ENCODE data around the gene DFFA. TPM values are rescaled to one million over a fixed set of nuclear protein-coding genes. Genes with fewer than 3 reads are reported as not detected.
"Not testable (repeated sequence)": the region's sequence is repeated elsewhere in the genome, so short reads cannot be mapped to it uniquely, and the experiment has no call there.

The DFFA gene
- total RNA-seq, 2 donors from 2014 or later = 14.8 to 16.4 TPM

- H3K27ac ChIP-seq = no peak overlapping the region
- H3K27me3 ChIP-seq (replicated peaks; ENCODE audit: insufficient read depth) = no peaks in the 10 kb centered on the region
- DNase-seq (ENCODE audit: low spot score) = no peak
- no peaks in the 10 kb centered on the region for H3K36me3 ChIP-seq
- TF ChIP-seq CTCF (IDR thresholded peaks at IDR 0.05) = no peak
- peak overlapping the region; percentile 88 for H3K4me3 ChIP-seq
- peak; percentile 71 for ATAC-seq (ENCODE audit: insufficient number of reproducible peaks, low FRiP score, low read depth)
- H3K9me3 ChIP-seq = no peaks in the 10 kb centered on the region
- peaks cover 4 to 14% of the 10 kb centered on the region in 2 donors for H3K4me1 ChIP-seq (ENCODE audit: control insufficient read depth in 1 of 2, low read depth in 2 of 2)
Measured at GRCh38 chr1:10429868-10430215, 42.5 kb downstream of the DFFA start.

GRCh38 chr1:10428984-10429383 lies 43.3 kb downstream of the DFFA start:
- Histone ChIP-seq H3K4me1 (ENCODE audit: control insufficient read depth in 1 of 2, low read depth in 2 of 2) (peaks cover 4 to 14% of the 10 kb centered on the region in 2 donors), H3K9me3 (no peaks in the 10 kb centered on the region), H3K27me3 (replicated peaks; ENCODE audit: insufficient read depth) (no peaks in the 10 kb centered on the region), H3K36me3 (no peaks in the 10 kb centered on the region), H3K27ac (no peak overlapping the region), H3K4me3 (no peak overlapping the region)
- no peak for TF ChIP-seq CTCF (IDR thresholded peaks at IDR 0.05)
- DNase-seq (ENCODE audit: low spot score) (no peak), ATAC-seq (ENCODE audit: insufficient number of reproducible peaks, low FRiP score, low read depth) (no peak)

- DNase-seq (ENCODE audit: low spot score) = not testable (repeated sequence)
Measured at GRCh38 chr1:10426535-10426848, 45.8 kb downstream of the DFFA start.

GRCh38 chr1:10425826-10426534 lies 46.3 kb downstream of the DFFA start:
- H3K9me3 ChIP-seq; H3K27me3 ChIP-seq (replicated peaks; ENCODE audit: insufficient read depth); H3K36me3 ChIP-seq; DNase-seq (ENCODE audit: low spot score); ATAC-seq (ENCODE audit: insufficient number of reproducible peaks, low FRiP score, low read depth); H3K4me3 ChIP-seq; H3K27ac ChIP-seq; H3K4me1 ChIP-seq (ENCODE audit: control insufficient read depth in 1 of 2, low read depth in 2 of 2): not testable (repeated sequence)

More at GRCh38 chr1:10426535-10426848, 45.8 kb downstream of the DFFA start:
- peaks cover 4 to 12% of the 10 kb centered on the region in 2 donors for H3K4me1 ChIP-seq (ENCODE audit: control insufficient read depth in 1 of 2, low read depth in 2 of 2)
- not testable (repeated sequence) for H3K27me3 ChIP-seq (replicated peaks; ENCODE audit: insufficient read depth); H3K27ac ChIP-seq; ATAC-seq (ENCODE audit: insufficient number of reproducible peaks, low FRiP score, low read depth); H3K4me3 ChIP-seq; H3K36me3 ChIP-seq; H3K9me3 ChIP-seq

GRCh38 chr1:10424651-10425050 lies 47.7 kb downstream of the DFFA start:
- peaks cover 14% of the 10 kb centered on the region for H3K36me3 ChIP-seq
- no peak overlapping the region for H3K4me3 ChIP-seq
- H3K27me3 ChIP-seq (replicated peaks; ENCODE audit: insufficient read depth) = no peaks in the 10 kb centered on the region
- H3K27ac ChIP-seq = no peak overlapping the region
- no peaks in the 10 kb centered on the region for H3K9me3 ChIP-seq
- ATAC-seq (ENCODE audit: insufficient number of reproducible peaks, low FRiP score, low read depth) = no peak
- TF ChIP-seq CTCF (IDR thresholded peaks at IDR 0.05) = no peak
- DNase-seq (ENCODE audit: low spot score) = no peak
- peaks cover 0 to 2% of the 10 kb centered on the region in 2 donors for H3K4me1 ChIP-seq (ENCODE audit: control insufficient read depth in 1 of 2, low read depth in 2 of 2)

GRCh38 chr1:10424034-10424433 lies 48.3 kb downstream of the DFFA start:
- Histone ChIP-seq H3K36me3 (peaks cover 20% of the 10 kb centered on the region), H3K4me1 (ENCODE audit: control insufficient read depth in 1 of 2, low read depth in 2 of 2) (no peaks in the 10 kb centered on the region), H3K4me3 (no peak overlapping the region), H3K9me3 (no peaks in the 10 kb centered on the region), H3K27me3 (replicated peaks; ENCODE audit: insufficient read depth) (no peaks in the 10 kb centered on the region), H3K27ac (no peak overlapping the region)
- no peak for TF ChIP-seq CTCF (IDR thresholded peaks at IDR 0.05)
- no peak for ATAC-seq (ENCODE audit: insufficient number of reproducible peaks, low FRiP score, low read depth)
- DNase-seq (ENCODE audit: low spot score) = no peak

Data from thoracic aorta (tissue), 2 donors.